Measurements from ENCODE around the gene DBH.

DNA sequence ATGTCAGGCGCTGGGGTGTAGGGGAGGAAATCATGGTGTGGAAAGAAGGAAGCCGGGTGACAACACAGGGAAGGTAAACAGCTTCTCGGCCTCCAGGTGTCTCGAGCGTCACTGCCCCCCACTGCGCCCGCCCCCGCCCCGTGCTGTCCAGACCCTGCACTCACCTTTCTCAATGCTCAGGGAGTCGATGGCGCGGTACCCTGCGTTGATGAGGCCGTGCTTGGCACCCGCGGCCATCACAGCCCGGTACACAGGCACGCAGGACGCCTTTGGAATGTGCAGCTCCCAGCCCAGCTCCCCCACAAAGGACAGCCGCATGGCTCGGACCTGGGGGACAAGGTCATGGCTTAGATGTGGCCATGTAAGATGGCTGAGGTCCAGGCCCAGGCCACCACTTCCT is 35.2 kb downstream of the DBH start:
- TF ChIP-seq, protein P1, sequence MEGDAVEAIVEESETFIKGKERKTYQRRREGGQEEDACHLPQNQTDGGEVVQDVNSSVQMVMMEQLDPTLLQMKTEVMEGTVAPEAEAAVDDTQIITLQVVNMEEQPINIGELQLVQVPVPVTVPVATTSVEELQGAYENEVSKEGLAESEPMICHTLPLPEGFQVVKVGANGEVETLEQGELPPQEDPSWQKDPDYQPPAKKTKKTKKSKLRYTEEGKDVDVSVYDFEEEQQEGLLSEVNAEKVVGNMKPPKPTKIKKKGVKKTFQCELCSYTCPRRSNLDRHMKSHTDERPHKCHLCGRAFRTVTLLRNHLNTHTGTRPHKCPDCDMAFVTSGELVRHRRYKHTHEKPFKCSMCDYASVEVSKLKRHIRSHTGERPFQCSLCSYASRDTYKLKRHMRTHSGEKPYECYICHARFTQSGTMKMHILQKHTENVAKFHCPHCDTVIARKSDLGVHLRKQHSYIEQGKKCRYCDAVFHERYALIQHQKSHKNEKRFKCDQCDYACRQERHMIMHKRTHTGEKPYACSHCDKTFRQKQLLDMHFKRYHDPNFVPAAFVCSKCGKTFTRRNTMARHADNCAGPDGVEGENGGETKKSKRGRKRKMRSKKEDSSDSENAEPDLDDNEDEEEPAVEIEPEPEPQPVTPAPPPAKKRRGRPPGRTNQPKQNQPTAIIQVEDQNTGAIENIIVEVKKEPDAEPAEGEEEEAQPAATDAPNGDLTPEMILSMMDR (IDR thresholded peaks at IDR 0.05), result no peak
- TF ChIP-seq POLR2A (IDR thresholded peaks at IDR 0.05), result no peak
